Ascending aorta (tissue), 2 donors: ENCODE results near the gene BAG5. TPM values are rescaled to one million over a fixed set of nuclear protein-coding genes. Genes with fewer than 3 reads are reported as not detected.

Experiments
- DNase-seq, 2 donors: peaks; one replicate each; pipeline ENCODE4 v3.0.0-alpha.2; 2019; ENCODE audit warnings: low spot score in 2 of 2
- H3K27ac ChIP-seq, 2 donors: fragments of 200-600 bp; sonication (generic); one replicate each; pipeline ENCODE4 v1.5.1; 2016 to 2017; ENCODE audit warnings: mild to moderate bottlenecking in 1 of 2
- H3K27me3 ChIP-seq: fragments of 200-600 bp; sonication (generic); one replicate; pipeline ENCODE4 v1.5.1; 2017
- H3K36me3 ChIP-seq, 2 donors: fragments of 200-600 bp; sonication (generic); one replicate each; pipeline ENCODE4 v1.5.1; 2016
- H3K4me1 ChIP-seq, 2 donors: fragments of 200-600 bp; sonication (generic); one replicate each; pipeline ENCODE4 v1.5.1; 2016 to 2017; ENCODE audit warnings: mild to moderate bottlenecking in 1 of 2
- H3K4me3 ChIP-seq, 2 donors: fragments of 200-600 bp; sonication (generic); one replicate each; pipeline ENCODE4 v1.5.1; 2016 to 2017; ENCODE audit warnings: mild to moderate bottlenecking in 1 of 2
- H3K9me3 ChIP-seq, 2 donors: fragments of 200-600 bp; sonication (generic); one replicate each; pipeline ENCODE4 v1.5.1; 2016
- CTCF ChIP-seq, 3 experiments: fragments of 200-600 bp in 2 of 3; fragments of 450-650 bp in 1 of 3; sonication (generic) in 2 of 3; IDR thresholded peaks; one replicate each; pipeline ENCODE4 v1.5.1; 2016 to 2019; ENCODE audit warnings: antibody characterized with exemption in 3 of 3, mild to moderate bottlenecking in 1 of 3, moderate library complexity in 1 of 3
- intact Hi-C: fragments of 100-400 bp; cut with DNase I; formaldehyde crosslinking; loops from one replicate; pipeline ENCODE4 v1.15.1; 2023
- total RNA-seq: library from RNA; depleted of rRNA; stranded (reverse); fragments of >200 nt; gene quantifications from one replicate; pipeline ENCODE4 v1.1.0, GENCODE V29; 2016

BAG5 gene
- total RNA-seq, 1 donor from 2014 or later = 7.1 TPM

GRCh38 chr14:103552011-103552845, 10.2 kb downstream of the BAG5 start:
- Histone ChIP-seq H3K27ac (peak overlapping the region; percentile 95 to 97), H3K4me3 (peak overlapping the region; percentile 36 to 48), H3K4me1 (peaks cover 19 to 38% of the 10 kb centered on the region in 2 donors), H3K36me3 (peaks cover 0 to 3% of the 10 kb centered on the region in 2 donors), H3K9me3 (no peaks in the 10 kb centered on the region), H3K27me3 (no peaks in the 10 kb centered on the region)
- no peak for TF ChIP-seq CTCF (IDR thresholded peaks at IDR 0.05)
- peak in 1 of 2 donors; percentile 86 for DNase-seq
- intact Hi-C loops = loop anchor here (10.0 kb wide), 2 partner anchors 217 to 1237 kb away; partner anchors contain the start of genes EIF5 and ZNF839

- TF ChIP-seq CTCF (IDR thresholded peaks at IDR 0.05) = no peak
- H3K27me3 ChIP-seq = no peaks in the 10 kb centered on the region
- H3K4me1 ChIP-seq = peaks cover 19 to 41% of the 10 kb centered on the region in 2 donors
- intact Hi-C loops = loop anchor here (2.0 to 10.0 kb wide), 3 partner anchors 39 to 1237 kb away; partner anchors contain the start of genes EIF5 and ZNF839
- H3K9me3 ChIP-seq = no peaks in the 10 kb centered on the region
- peak overlapping the region; percentile 36 to 48 for H3K4me3 ChIP-seq
- peaks cover 0 to 3% of the 10 kb centered on the region in 2 donors for H3K36me3 ChIP-seq
- DNase-seq = peak; percentile 53 to 92
- H3K27ac ChIP-seq = peak overlapping the region; percentile 95 to 97
Observed at GRCh38 chr14:103551338-103551762, 11.1 kb downstream of the BAG5 start.

GRCh38 chr14:103550451-103551337, 11.8 kb downstream of the BAG5 start:
- peaks cover 0 to under 1% of the 10 kb centered on the region in 2 donors for H3K36me3 ChIP-seq
- peak in 1 of 2 donors; percentile 70 for DNase-seq
- H3K27ac ChIP-seq = peak overlapping the region; percentile 95 to 97
- no peaks in the 10 kb centered on the region for H3K9me3 ChIP-seq
- H3K4me3 ChIP-seq = peak overlapping the region; percentile 36 to 48
- no peak for TF ChIP-seq CTCF (IDR thresholded peaks at IDR 0.05)
- H3K27me3 ChIP-seq = no peaks in the 10 kb centered on the region
- H3K4me1 ChIP-seq = peaks cover 19 to 43% of the 10 kb centered on the region in 2 donors
- intact Hi-C loops = loop anchor here (2.0 to 10.0 kb wide), 3 partner anchors 38 to 1236 kb away; partner anchors contain the start of genes EIF5 and ZNF839

- Histone ChIP-seq H3K4me3 (no peak overlapping the region), H3K27ac (peak overlapping the region; percentile 95 to 97), H3K27me3 (no peaks in the 10 kb centered on the region), H3K4me1 (peaks cover 22 to 46% of the 10 kb centered on the region in 2 donors), H3K9me3 (no peaks in the 10 kb centered on the region), H3K36me3 (no peaks in the 10 kb centered on the region)
- DNase-seq = peak in 1 of 2 donors; percentile 64
- intact Hi-C loops = loop anchor here (2.0 to 10.0 kb wide), 3 partner anchors 37 to 1235 kb away; partner anchors contain the start of genes EIF5 and ZNF839
- TF ChIP-seq CTCF (IDR thresholded peaks at IDR 0.05) = no peak
Observed at GRCh38 chr14:103549361-103550311, 12.8 kb downstream of the BAG5 start.
